Immature natural killer cell (primary cell): Measurements from ENCODE around the gene PLIN3. TPM values are rescaled to one million over a fixed set of nuclear protein-coding genes. Genes with fewer than 3 reads are reported as not detected.

ENCODE experiments used
- polyA plus RNA-seq, 3 donors: library from polyadenylated mRNA; unstranded; fragments of 300-500 nt; fragmentation: Illumina TruSeq; gene quantifications; one replicate each; pipeline ENCODE4 v1.2.3, GENCODE V29; 2021

PLIN3 gene
- polyA plus RNA-seq, 3 donors from 2014 or later, result 28.0 to 41.9 (median 32.2) TPM

Other genes starting within 250 kb of the PLIN3 start
- 10 to 100 TPM in 1 of 3 donors, 1 to 10 TPM in 2; 2.4 to 14.1 (median 5.2) TPM for gene TNFAIP8L1, start 228.2 kb downstream of the PLIN3 start, polyA plus RNA-seq
- 100 to 1,000 TPM; 207 to 245 (median 233) TPM for gene MYDGF, start 197.3 kb downstream of the PLIN3 start, polyA plus RNA-seq
- gene DPP9, start 143.8 kb downstream of the PLIN3 start, polyA plus RNA-seq, result 10 to 100 TPM; 17.8 to 81.6 (median 25.0) TPM
- gene FEM1A, start 75.9 kb downstream of the PLIN3 start, polyA plus RNA-seq, result 1 to 10 TPM in 2 of 3 donors, under 1 TPM in 1; 0.80 to 5.2 (median 2.2) TPM
- 10 to 100 TPM in 1 of 3 donors, 1 to 10 TPM in 2; 3.3 to 15.7 (median 4.5) TPM for gene TICAM1, start 36.0 kb downstream of the PLIN3 start, polyA plus RNA-seq
- 1 to 10 TPM; 1.3 to 2.5 (median 2.5) TPM for gene ARRDC5, start 35.2 kb upstream of the PLIN3 start, polyA plus RNA-seq
- 1 to 10 TPM in 1 of 3 donors, under 1 TPM in 1, not detected in 1; 0.91 to 5.1 TPM for gene UHRF1, start 41.8 kb upstream of the PLIN3 start, polyA plus RNA-seq
- gene KDM4B, start 101.4 kb upstream of the PLIN3 start, polyA plus RNA-seq, result 10 to 100 TPM in 1 of 3 donors, 1 to 10 TPM in 2; 4.3 to 22.4 (median 6.7) TPM